Measurements from ENCODE around the gene TBC1D2. TPM values are rescaled to one million over a fixed set of nuclear protein-coding genes. Genes with fewer than 3 reads are reported as not detected.
"Not testable (repeated sequence)": the region's sequence is repeated elsewhere in the genome, so short reads cannot be mapped to it uniquely, and the experiment has no call there.

Gene TBC1D2
- total and polyA plus RNA-seq, 7 donors = 1.3 to 2.9 (median 2.1) TPM

DNA sequence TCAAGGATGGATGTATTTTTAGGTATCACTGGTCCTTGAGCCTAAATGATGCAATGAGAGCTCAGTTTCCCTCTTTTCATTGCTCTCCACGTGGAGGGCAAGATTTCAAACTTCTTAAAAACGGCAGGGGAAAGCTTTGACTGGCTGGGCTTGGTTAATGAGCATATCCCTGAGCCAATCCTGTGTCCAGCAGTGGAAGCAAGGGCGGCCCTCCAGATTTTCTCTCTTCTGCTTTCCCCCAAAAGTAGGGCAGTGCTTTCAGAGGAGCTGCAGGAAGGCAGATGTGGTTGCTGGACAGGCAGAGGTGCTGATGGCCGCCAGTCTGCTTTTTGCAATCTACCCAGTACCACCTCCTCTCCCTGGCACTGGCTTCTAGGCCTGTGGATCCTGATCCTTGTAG is 30.0 kb upstream of the TBC1D2 start:
- ATAC-seq (no peak), DNase-seq (no peak)
- WGBS, 3 donors = 56 to 69% (median 59%) methylated on average over 4 of the region's 4 CpGs
- no peaks in the 10 kb centered on the region for H3K4me1 ChIP-seq
- H3K27me3 ChIP-seq (ENCODE audit: insufficient read depth in 3 of 3, low read length in 2 of 3) = peaks cover 0 to 14% (median 0%) of the 10 kb centered on the region in 3 donors
- TF ChIP-seq, protein P1, sequence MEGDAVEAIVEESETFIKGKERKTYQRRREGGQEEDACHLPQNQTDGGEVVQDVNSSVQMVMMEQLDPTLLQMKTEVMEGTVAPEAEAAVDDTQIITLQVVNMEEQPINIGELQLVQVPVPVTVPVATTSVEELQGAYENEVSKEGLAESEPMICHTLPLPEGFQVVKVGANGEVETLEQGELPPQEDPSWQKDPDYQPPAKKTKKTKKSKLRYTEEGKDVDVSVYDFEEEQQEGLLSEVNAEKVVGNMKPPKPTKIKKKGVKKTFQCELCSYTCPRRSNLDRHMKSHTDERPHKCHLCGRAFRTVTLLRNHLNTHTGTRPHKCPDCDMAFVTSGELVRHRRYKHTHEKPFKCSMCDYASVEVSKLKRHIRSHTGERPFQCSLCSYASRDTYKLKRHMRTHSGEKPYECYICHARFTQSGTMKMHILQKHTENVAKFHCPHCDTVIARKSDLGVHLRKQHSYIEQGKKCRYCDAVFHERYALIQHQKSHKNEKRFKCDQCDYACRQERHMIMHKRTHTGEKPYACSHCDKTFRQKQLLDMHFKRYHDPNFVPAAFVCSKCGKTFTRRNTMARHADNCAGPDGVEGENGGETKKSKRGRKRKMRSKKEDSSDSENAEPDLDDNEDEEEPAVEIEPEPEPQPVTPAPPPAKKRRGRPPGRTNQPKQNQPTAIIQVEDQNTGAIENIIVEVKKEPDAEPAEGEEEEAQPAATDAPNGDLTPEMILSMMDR (IDR thresholded peaks at IDR 0.05) = no peak
- no peak overlapping the region for H3K4me3 ChIP-seq
- intact Hi-C loops (cut with DNase I) = no loop called here
- H3K9me3 ChIP-seq = no peaks in the 10 kb centered on the region
- no peak overlapping the region for H3K27ac ChIP-seq
- H3K36me3 ChIP-seq (ENCODE audit: insufficient read depth in 1 of 2, low read depth in 1 of 2) = no peaks in the 10 kb centered on the region

DNA sequence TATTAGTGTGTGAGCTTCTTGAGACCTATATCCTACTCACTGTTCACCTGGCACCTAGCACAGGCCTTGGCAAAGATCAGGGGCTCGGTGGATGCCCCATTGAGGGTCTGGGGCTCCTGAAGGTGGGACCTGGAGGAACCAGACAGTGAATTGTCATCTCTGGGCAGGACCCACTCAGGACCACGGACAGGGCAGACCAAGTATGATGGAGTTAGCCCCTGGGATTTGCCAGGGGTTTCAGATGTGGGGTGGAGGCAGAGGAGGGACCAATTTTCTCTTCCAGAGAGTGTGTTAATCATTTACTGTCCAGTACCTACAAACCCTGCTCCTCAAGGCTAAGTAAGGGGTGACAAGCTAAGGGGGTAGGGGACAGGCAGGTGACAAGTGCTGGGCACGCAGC is 29.3 kb upstream of the TBC1D2 start:
- Histone ChIP-seq H3K27ac (no peak overlapping the region), H3K4me3 (no peak overlapping the region), H3K27me3 (ENCODE audit: insufficient read depth in 3 of 3, low read length in 2 of 3) (peaks cover 0 to 19% (median 0%) of the 10 kb centered on the region in 3 donors), H3K4me1 (no peaks in the 10 kb centered on the region), H3K9me3 (no peaks in the 10 kb centered on the region), H3K36me3 (ENCODE audit: insufficient read depth in 1 of 2, low read depth in 1 of 2) (no peaks in the 10 kb centered on the region)
- no peak for ATAC-seq
- TF ChIP-seq, protein P1 (IDR thresholded peaks at IDR 0.05) = no peak
- 54 to 62% (median 62%) methylated on average over 3 of the region's 3 CpGs for WGBS, 3 donors
- no peak for DNase-seq
- intact Hi-C loops (cut with DNase I) = no loop called here

DNA sequence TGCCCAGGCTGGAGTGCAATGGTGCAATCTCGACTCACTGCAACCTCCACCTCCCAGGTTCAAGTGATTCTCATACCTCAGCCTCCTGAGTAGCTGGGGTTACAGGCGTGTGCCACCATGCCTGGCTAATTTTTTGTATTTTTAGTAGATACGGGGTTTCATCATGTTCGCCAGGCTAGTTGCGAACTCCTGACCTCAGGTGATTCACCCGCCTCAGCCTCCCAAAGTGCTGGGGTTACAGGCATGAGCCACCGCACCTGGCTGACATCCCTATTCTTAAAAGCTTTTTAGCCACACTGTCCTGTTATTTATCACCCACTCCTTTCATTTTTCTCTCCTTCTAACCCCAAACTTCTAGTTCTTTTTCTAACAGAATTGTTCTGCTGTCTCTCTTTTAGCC is 27.7 kb upstream of the TBC1D2 start:
- H3K4me1 ChIP-seq; DNase-seq; H3K36me3 ChIP-seq (ENCODE audit: insufficient read depth in 1 of 2, low read depth in 1 of 2); H3K9me3 ChIP-seq; H3K27ac ChIP-seq; ATAC-seq; H3K4me3 ChIP-seq; intact Hi-C loops (cut with DNase I): not testable (repeated sequence)
- 65 to 85% (median 74%) methylated on average over 7 of the region's 7 CpGs for WGBS, 3 donors
- peaks cover 0 to 31% (median 0%) of the 10 kb centered on the region in 3 donors for H3K27me3 ChIP-seq (ENCODE audit: insufficient read depth in 3 of 3, low read length in 2 of 3)

DNA sequence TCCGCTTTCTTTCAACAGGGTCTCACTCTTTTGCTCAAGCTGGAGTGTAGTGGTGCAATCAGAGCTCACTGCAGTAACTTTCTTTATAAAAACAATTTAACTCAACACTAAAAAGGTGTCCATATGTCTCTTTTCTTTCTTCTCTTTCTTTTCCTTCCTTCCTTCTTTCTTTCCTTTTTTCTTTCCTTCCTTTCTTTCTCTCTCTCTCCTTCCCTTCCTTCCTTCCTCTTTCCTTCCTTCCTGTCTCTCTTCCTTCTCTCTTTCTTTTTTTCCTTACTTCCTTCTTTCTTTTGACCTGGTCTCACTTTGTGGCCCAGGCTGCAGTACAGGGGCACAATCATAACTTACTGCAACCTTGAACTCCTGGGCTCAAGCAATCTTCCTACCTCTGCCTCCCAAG is 25.8 kb upstream of the TBC1D2 start:
- no peaks in the 10 kb centered on the region for H3K9me3 ChIP-seq
- intact Hi-C loops (cut with DNase I) = no loop called here
- WGBS, 3 donors = 92 to 100% (median 95%) methylated on average over 1 of the region's 1 CpG
- DNase-seq (no peak), ATAC-seq (no peak)
- H3K27me3 ChIP-seq (ENCODE audit: insufficient read depth in 3 of 3, low read length in 2 of 3) = peaks cover 0 to 31% (median 0%) of the 10 kb centered on the region in 3 donors
- no peaks in the 10 kb centered on the region for H3K36me3 ChIP-seq (ENCODE audit: insufficient read depth in 1 of 2, low read depth in 1 of 2)
- H3K27ac ChIP-seq = no peak overlapping the region
- no peak overlapping the region for H3K4me3 ChIP-seq
- no peaks in the 10 kb centered on the region for H3K4me1 ChIP-seq
- TF ChIP-seq, protein P1 (IDR thresholded peaks at IDR 0.05) = no peak

DNA sequence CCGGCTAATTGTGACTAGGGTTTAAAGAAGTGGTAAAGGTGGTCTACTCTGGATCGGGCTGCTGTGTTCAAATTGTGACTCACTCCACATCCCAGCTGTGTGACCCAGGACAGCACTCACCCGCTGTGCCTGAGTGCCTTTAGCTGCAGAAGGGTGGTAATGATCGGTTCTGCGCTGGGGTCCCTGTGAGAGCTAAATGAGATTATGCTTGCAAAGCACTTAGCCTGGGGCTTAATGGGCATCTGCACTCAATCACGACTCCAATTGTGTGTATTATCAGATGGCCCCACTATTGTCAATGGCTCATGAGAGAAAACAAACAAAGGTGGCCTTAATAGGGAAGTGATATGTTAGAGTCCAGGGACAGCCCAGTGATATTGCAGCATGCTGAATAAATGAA is 25.1 kb upstream of the TBC1D2 start:
- no peaks in the 10 kb centered on the region for H3K4me1 ChIP-seq
- ATAC-seq (no peak), DNase-seq (no peak)
- TF ChIP-seq, protein P1 (IDR thresholded peaks at IDR 0.05) = no peak
- WGBS, 3 donors = 68 to 73% (median 69%) methylated on average over 6 of the region's 6 CpGs
- intact Hi-C loops (cut with DNase I) = no loop called here
- H3K36me3 ChIP-seq (ENCODE audit: insufficient read depth in 1 of 2, low read depth in 1 of 2) = no peaks in the 10 kb centered on the region
- H3K9me3 ChIP-seq = no peaks in the 10 kb centered on the region
- H3K4me3 ChIP-seq = no peak overlapping the region
- H3K27ac ChIP-seq = no peak overlapping the region
- peaks cover 0 to 31% (median 0%) of the 10 kb centered on the region in 3 donors for H3K27me3 ChIP-seq (ENCODE audit: insufficient read depth in 3 of 3, low read length in 2 of 3)
